Measurements from ENCODE around the gene CCDC196. TPM values are rescaled to one million over a fixed set of nuclear protein-coding genes. Genes with fewer than 3 reads are reported as not detected.

The CCDC196 gene
- total RNA-seq, 1 experiment from 2014 or later = not detected

GRCh38 chr14:66495218-66496098, 9.3 kb downstream of the CCDC196 start:
- Histone ChIP-seq H2AK5ac (ENCODE audit: insufficient read length, low read length) (no peak overlapping the region), H3T11ph (ENCODE audit: low read length) (no peak overlapping the region), H3K79me1 (ENCODE audit: insufficient read depth, low read depth, low read length, poor library complexity, severe bottlenecking) (no peaks in the 10 kb centered on the region), H3K56ac (ENCODE audit: insufficient read length, low read depth, low read length) (no peak overlapping the region), H3K27ac (ENCODE audit: insufficient read length, low read depth, low read length) (no peak overlapping the region), H4K91ac (ENCODE audit: insufficient read length, low read depth, low read length) (no peak overlapping the region), H3K9ac (ENCODE audit: extremely low read depth, insufficient read length, low read length) (no peak overlapping the region), H4K5ac (ENCODE audit: insufficient read length, low read depth, low read length) (no peak overlapping the region), H3K23ac (ENCODE audit: insufficient read length, low read depth, low read length) (no peak overlapping the region), H3K23me2 (ENCODE audit: insufficient read length, low read depth, low read length, poor library complexity, severe bottlenecking) (no peaks in the 10 kb centered on the region), H2AFZ (ENCODE audit: low read length) (no peak overlapping the region), H3K4ac (ENCODE audit: low read depth, low read length) (no peak overlapping the region), H3K9me3 (ENCODE audit: control insufficient read depth, low read depth, low read length) (no peaks in the 10 kb centered on the region), H3K4me2 (ENCODE audit: insufficient read depth, insufficient read length, low read length) (no peak overlapping the region), H3K14ac (ENCODE audit: insufficient read depth, low read length) (no peak overlapping the region), H4K8ac (replicated peaks; ENCODE audit: insufficient read length, low read depth, low read length) (no peak overlapping the region), H2BK5ac (ENCODE audit: insufficient read length, low read length) (no peak overlapping the region), H3K18ac (ENCODE audit: insufficient read length, low read depth, low read length) (no peak overlapping the region), H2BK12ac (ENCODE audit: insufficient read length, low read depth, low read length) (no peak overlapping the region), H3K4me1 (ENCODE audit: insufficient read depth, low read length) (no peaks in the 10 kb centered on the region), H2BK120ac (ENCODE audit: low read depth, low read length, poor library complexity, severe bottlenecking) (no peak overlapping the region), H2BK20ac (ENCODE audit: low read depth, low read length, poor library complexity, severe bottlenecking) (no peak overlapping the region), H2BK15ac (ENCODE audit: low read depth, low read length) (no peak overlapping the region), H3K27me3 (ENCODE audit: insufficient read depth, low read length) (no peaks in the 10 kb centered on the region), H3K79me2 (ENCODE audit: insufficient read depth, low read length) (no peaks in the 10 kb centered on the region), H4K20me1 (ENCODE audit: control insufficient read depth, insufficient read depth, insufficient read length) (no peaks in the 10 kb centered on the region)
- peaks cover 0 to 5% of the 10 kb centered on the region in 2 experiments; a peak in 1 of 4 replicates for H3K4me1 Mint-ChIP-seq
- H3K9me3 Mint-ChIP-seq = no peaks in the 10 kb centered on the region
- H3K4me3 Mint-ChIP-seq = no peak overlapping the region
- no CpG with 5 or more reads among the region's 4 CpGs for WGBS (ENCODE audit: extremely low coverage, insufficient read length, low lambda C conversion rate)
- H3K27ac Mint-ChIP-seq = no peak overlapping the region
- TF ChIP-seq CTCF (conservative IDR thresholded peaks at IDR 0.05) = peak; percentile 78
- peak; percentile 31 for DNase-seq
- no peaks in the 10 kb centered on the region for H3K36me3 Mint-ChIP-seq (ENCODE audit: insufficient read depth in 1 of 3, low read depth in 3 of 3)
- H3K27me3 Mint-ChIP-seq (ENCODE audit: low read depth) = no peaks in the 10 kb centered on the region; the same call in 1 of the 2 replicates

Measured in H9 (cell line).